Stimulated activated CD4-positive, alpha-beta T cell treated with anti-CD3 and anti-CD28 coated beads, Interleukin-12 subunit alpha, Interleukin-12 subunit beta, amount 100 ng/mL, for 48 hours (primary cell): ENCODE results near the gene TMEM40.
"Not testable (repeated sequence)": the region's sequence is repeated elsewhere in the genome, so short reads cannot be mapped to it uniquely, and the experiment has no call there.

Experiments
- DNase-seq, 3 donors: peaks; one replicate each; pipeline ENCODE4 v3.0.0-alpha.2; 2020; ENCODE audit warnings: low read depth in 2 of 3, low spot score in 1 of 3

The TMEM40 gene

GRCh38 chr3:12752102-12752501 is 7.0 kb downstream of the TMEM40 start:
- DNase-seq: no peak

GRCh38 chr3:12751571-12751970 is 7.5 kb downstream of the TMEM40 start:
- DNase-seq: no peak

- DNase-seq: peak; percentile 15 to 31 (median 22)
These were observed 8.4 kb downstream of the TMEM40 start for GRCh38 chr3:12750658-12751071.

GRCh38 chr3:12750223-12750622 is 8.8 kb downstream of the TMEM40 start:
- DNase-seq: no peak

- DNase-seq: no peak
These were observed 10.6 kb downstream of the TMEM40 start for GRCh38 chr3:12748477-12748876.

GRCh38 chr3:12746419-12746818 is 12.6 kb downstream of the TMEM40 start:
- DNase-seq: no peak

- no peak for DNase-seq
These were observed 14.7 kb downstream of the TMEM40 start for GRCh38 chr3:12744326-12744725.

GRCh38 chr3:12743583-12743982 is 15.5 kb downstream of the TMEM40 start:
- no peak for DNase-seq

- no peak for DNase-seq
These were observed 16.5 kb downstream of the TMEM40 start for GRCh38 chr3:12742330-12743107.

GRCh38 chr3:12741209-12741608 is 17.9 kb downstream of the TMEM40 start:
- no peak for DNase-seq

GRCh38 chr3:12737833-12738232 is 21.2 kb downstream of the TMEM40 start:
- DNase-seq: no peak

- no peak for DNase-seq
These were observed 21.7 kb downstream of the TMEM40 start for GRCh38 chr3:12737319-12737718.

GRCh38 chr3:12734960-12735359 is 24.1 kb downstream of the TMEM40 start:
- no peak for DNase-seq

- DNase-seq: no peak
These were observed 25.5 kb downstream of the TMEM40 start for GRCh38 chr3:12733566-12733965.

- no peak for DNase-seq
These were observed 28.4 kb downstream of the TMEM40 start for GRCh38 chr3:12730506-12731242.

- DNase-seq: no peak
These were observed 29.9 kb downstream of the TMEM40 start for GRCh38 chr3:12729051-12729651.

GRCh38 chr3:12727937-12728336 is 31.1 kb downstream of the TMEM40 start:
- DNase-seq: no peak

GRCh38 chr3:12727481-12727880 is 31.6 kb downstream of the TMEM40 start:
- DNase-seq: no peak

- DNase-seq: no peak
These were observed 33.6 kb downstream of the TMEM40 start for GRCh38 chr3:12725436-12725835.

- DNase-seq: no peak
These were observed 34.3 kb downstream of the TMEM40 start for GRCh38 chr3:12724794-12725193.

GRCh38 chr3:12723362-12723761 is 35.7 kb downstream of the TMEM40 start:
- not testable (repeated sequence) for DNase-seq

- no peak for DNase-seq
These were observed 36.8 kb downstream of the TMEM40 start for GRCh38 chr3:12722226-12722625.
